Gastroesophageal sphincter (tissue), 4 donors: ENCODE measurements around the gene STIM2. TPM values are rescaled to one million over a fixed set of nuclear protein-coding genes. Genes with fewer than 3 reads are reported as not detected.

Source experiments
- ATAC-seq: fragments of 150-250 bp; one replicate; pipeline ENCODE4 v1.9.1; 2016; ENCODE audit warnings: mild to moderate bottlenecking, moderate library complexity
- H3K27ac ChIP-seq, 4 donors: fragments of 200-600 bp; sonication (generic) in 3 of 4; 1 replicate in 3 of 4; 2 replicates in 1 of 4; pipeline ENCODE4 v1.5.1; 2016 to 2019
- H3K27me3 ChIP-seq: fragments of 200-600 bp; sonication (generic); one replicate; pipeline ENCODE4 v1.5.1; 2019
- H3K36me3 ChIP-seq, 2 donors: fragments of 200-600 bp; sonication (generic); one replicate each; pipeline ENCODE4 v1.5.1; 2019; ENCODE audit warnings: control low read depth in 1 of 2
- H3K4me1 ChIP-seq, 3 donors: fragments of 200-600 bp; sonication (generic); 1 replicate in 2 of 3; 2 replicates in 1 of 3; pipeline ENCODE4 v1.5.1; 2016 to 2019; ENCODE audit warnings: control low read depth in 2 of 3
- H3K4me3 ChIP-seq, 2 donors: fragments of 200-600 bp; sonication (generic); one replicate each; pipeline ENCODE4 v1.5.1; 2019; ENCODE audit warnings: mild to moderate bottlenecking in 1 of 2, moderate library complexity in 1 of 2
- H3K9me3 ChIP-seq, 3 donors: fragments of 200-600 bp; sonication (generic); one replicate each; pipeline ENCODE4 v1.5.1; 2017 to 2019; ENCODE audit warnings: control low read depth in 2 of 3
- EP300 ChIP-seq: sonication (generic); formaldehyde crosslinking; IDR thresholded peaks from one replicate; pipeline ENCODE4 v1.6.1; 2017; ENCODE audit warnings: antibody characterized with exemption, mild to moderate bottlenecking
- POLR2A ChIP-seq, 2 donors: fragments of 450-650 bp; IDR thresholded peaks; one replicate each; pipeline ENCODE4 v1.6.1; 2017; ENCODE audit warnings: antibody characterized with exemption in 2 of 2, mild to moderate bottlenecking in 2 of 2, moderate library complexity in 1 of 2
- POLR2AphosphoS5 ChIP-seq: sonication (generic); formaldehyde crosslinking; IDR thresholded peaks from one replicate; pipeline ENCODE4 v1.6.1; 2017; ENCODE audit warnings: antibody characterized with exemption
- WGBS, 2 donors: methylation state at CpG; one replicate each; pipeline ENCODE4 v1.1.5; 2018; ENCODE audit warnings: low coverage in 1 of 2; 5-methylcytosine and 5-hydroxymethylcytosine counted together
- total RNA-seq, 4 donors: library from RNA; depleted of rRNA; stranded (reverse); fragments of >200 nt; gene quantifications; one replicate each; pipeline ENCODE4 v1.1.0, GENCODE V29; 2016
- TF ChIP-seq, protein P1 (sequence below), 4 experiments: fragments of 200-600 bp in 2 of 4; fragments of 450-650 bp in 2 of 4; sonication (generic) in 1 of 4; IDR thresholded peaks; one replicate each; pipeline ENCODE4 v1.5.1; 2017 to 2019; ENCODE audit warnings: antibody characterized with exemption in 4 of 4, mild to moderate bottlenecking in 2 of 4, moderate library complexity in 2 of 4

The STIM2 gene
- total RNA-seq, 4 donors from 2014 or later = 8.4 to 11.6 (median 10.5) TPM

- Histone ChIP-seq H3K27me3 (no peaks in the 10 kb centered on the region), H3K36me3 (no peaks in the 10 kb centered on the region), H3K27ac (no peak overlapping the region), H3K4me3 (no peak overlapping the region), H3K9me3 (no peaks in the 10 kb centered on the region), H3K4me1 (peaks cover 0 to 3% (median 0%) of the 10 kb centered on the region in 3 donors)
- TF ChIP-seq POLR2A (IDR thresholded peaks at IDR 0.05) = no peak
- TF ChIP-seq POLR2AphosphoS5 = no peak
- TF ChIP-seq EP300 = no peak
- TF ChIP-seq, protein P1, sequence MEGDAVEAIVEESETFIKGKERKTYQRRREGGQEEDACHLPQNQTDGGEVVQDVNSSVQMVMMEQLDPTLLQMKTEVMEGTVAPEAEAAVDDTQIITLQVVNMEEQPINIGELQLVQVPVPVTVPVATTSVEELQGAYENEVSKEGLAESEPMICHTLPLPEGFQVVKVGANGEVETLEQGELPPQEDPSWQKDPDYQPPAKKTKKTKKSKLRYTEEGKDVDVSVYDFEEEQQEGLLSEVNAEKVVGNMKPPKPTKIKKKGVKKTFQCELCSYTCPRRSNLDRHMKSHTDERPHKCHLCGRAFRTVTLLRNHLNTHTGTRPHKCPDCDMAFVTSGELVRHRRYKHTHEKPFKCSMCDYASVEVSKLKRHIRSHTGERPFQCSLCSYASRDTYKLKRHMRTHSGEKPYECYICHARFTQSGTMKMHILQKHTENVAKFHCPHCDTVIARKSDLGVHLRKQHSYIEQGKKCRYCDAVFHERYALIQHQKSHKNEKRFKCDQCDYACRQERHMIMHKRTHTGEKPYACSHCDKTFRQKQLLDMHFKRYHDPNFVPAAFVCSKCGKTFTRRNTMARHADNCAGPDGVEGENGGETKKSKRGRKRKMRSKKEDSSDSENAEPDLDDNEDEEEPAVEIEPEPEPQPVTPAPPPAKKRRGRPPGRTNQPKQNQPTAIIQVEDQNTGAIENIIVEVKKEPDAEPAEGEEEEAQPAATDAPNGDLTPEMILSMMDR (IDR thresholded peaks at IDR 0.05) = no peak
- no peak for ATAC-seq
- WGBS, 2 donors = 85 to 88% methylated on average over 2 of the region's 2 CpGs
Measured at GRCh38 chr4:26885912-26886274, 25.3 kb downstream of the STIM2 start.

GRCh38 chr4:26887143-26887542 lies 26.5 kb downstream of the STIM2 start:
- 48 to 85% methylated on average over 2 to 3 of the region's 3 CpGs for WGBS, 2 donors
- TF ChIP-seq EP300 (no peak), POLR2AphosphoS5 (no peak), POLR2A (IDR thresholded peaks at IDR 0.05) (no peak)
- TF ChIP-seq, protein P1 (IDR thresholded peaks at IDR 0.05) = no peak
- no peak for ATAC-seq

GRCh38 chr4:26887809-26888208 lies 27.2 kb downstream of the STIM2 start:
- no peak for ATAC-seq
- Histone ChIP-seq H3K4me1 (peaks cover 0 to 3% (median 0%) of the 10 kb centered on the region in 3 donors), H3K27ac (no peak overlapping the region), H3K4me3 (no peak overlapping the region), H3K27me3 (no peaks in the 10 kb centered on the region), H3K9me3 (no peaks in the 10 kb centered on the region), H3K36me3 (no peaks in the 10 kb centered on the region)
- TF ChIP-seq EP300 (no peak), POLR2AphosphoS5 (no peak), POLR2A (IDR thresholded peaks at IDR 0.05) (no peak)
- TF ChIP-seq, protein P1 (IDR thresholded peaks at IDR 0.05) = no peak
- WGBS, 2 donors = 28 to 83% methylated on average over 2 of the region's 2 CpGs

More at GRCh38 chr4:26887143-26887542, 26.5 kb downstream of the STIM2 start:
- Histone ChIP-seq H3K4me3 (no peak overlapping the region), H3K27me3 (no peaks in the 10 kb centered on the region), H3K4me1 (peaks cover 0 to 3% (median 0%) of the 10 kb centered on the region in 3 donors), H3K9me3 (no peaks in the 10 kb centered on the region), H3K27ac (no peak overlapping the region), H3K36me3 (no peaks in the 10 kb centered on the region)

GRCh38 chr4:26889356-26889755 lies 28.7 kb downstream of the STIM2 start:
- TF ChIP-seq, protein P1 (IDR thresholded peaks at IDR 0.05) = no peak
- TF ChIP-seq POLR2A (IDR thresholded peaks at IDR 0.05) (no peak), POLR2AphosphoS5 (no peak), EP300 (no peak)
- WGBS, 2 donors = 81 to 93% methylated on average over 3 of the region's 3 CpGs

DNA sequence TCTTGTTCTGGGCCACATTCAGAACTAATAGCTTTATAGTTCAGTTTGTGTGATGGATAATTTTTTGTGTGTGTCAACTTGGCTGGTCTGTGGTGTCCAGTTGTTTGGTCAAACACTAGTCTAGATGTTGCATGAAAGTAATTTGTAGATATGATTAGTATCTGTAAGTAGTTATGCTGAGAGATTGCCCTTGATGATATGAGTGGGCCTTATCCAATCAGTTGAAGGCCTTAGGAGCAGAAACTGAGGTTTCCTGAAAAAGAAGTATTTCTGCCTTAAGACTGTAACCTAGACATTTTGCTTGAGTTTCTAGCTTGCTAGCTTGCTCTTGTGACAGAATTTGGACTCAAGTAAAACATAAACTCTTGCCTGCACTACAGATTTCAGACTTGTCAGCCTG lies 30.4 kb downstream of the STIM2 start:
- TF ChIP-seq POLR2AphosphoS5 (no peak), EP300 (no peak), POLR2A (IDR thresholded peaks at IDR 0.05) (no peak)
- TF ChIP-seq, protein P1 (IDR thresholded peaks at IDR 0.05) = no peak
- H3K9me3 ChIP-seq = no peaks in the 10 kb centered on the region
- H3K27me3 ChIP-seq = no peaks in the 10 kb centered on the region
- ATAC-seq = no peak
- no peak overlapping the region for H3K27ac ChIP-seq
- no peak overlapping the region for H3K4me3 ChIP-seq
- peaks cover 0 to 3% (median 0%) of the 10 kb centered on the region in 3 donors for H3K4me1 ChIP-seq
- H3K36me3 ChIP-seq = no peaks in the 10 kb centered on the region

More at GRCh38 chr4:26889356-26889755, 28.7 kb downstream of the STIM2 start:
- peaks cover 0 to 3% (median 0%) of the 10 kb centered on the region in 3 donors for H3K4me1 ChIP-seq
- H3K36me3 ChIP-seq = no peaks in the 10 kb centered on the region
- H3K27me3 ChIP-seq = no peaks in the 10 kb centered on the region
- no peak overlapping the region for H3K27ac ChIP-seq
- ATAC-seq = no peak
- no peak overlapping the region for H3K4me3 ChIP-seq
- H3K9me3 ChIP-seq = no peaks in the 10 kb centered on the region
